ENCODE results near the gene GRIK4.
"Not testable (repeated sequence)": the region's sequence is repeated elsewhere in the genome, so short reads cannot be mapped to it uniquely, and the experiment has no call there.

The GRIK4 gene, protein sequence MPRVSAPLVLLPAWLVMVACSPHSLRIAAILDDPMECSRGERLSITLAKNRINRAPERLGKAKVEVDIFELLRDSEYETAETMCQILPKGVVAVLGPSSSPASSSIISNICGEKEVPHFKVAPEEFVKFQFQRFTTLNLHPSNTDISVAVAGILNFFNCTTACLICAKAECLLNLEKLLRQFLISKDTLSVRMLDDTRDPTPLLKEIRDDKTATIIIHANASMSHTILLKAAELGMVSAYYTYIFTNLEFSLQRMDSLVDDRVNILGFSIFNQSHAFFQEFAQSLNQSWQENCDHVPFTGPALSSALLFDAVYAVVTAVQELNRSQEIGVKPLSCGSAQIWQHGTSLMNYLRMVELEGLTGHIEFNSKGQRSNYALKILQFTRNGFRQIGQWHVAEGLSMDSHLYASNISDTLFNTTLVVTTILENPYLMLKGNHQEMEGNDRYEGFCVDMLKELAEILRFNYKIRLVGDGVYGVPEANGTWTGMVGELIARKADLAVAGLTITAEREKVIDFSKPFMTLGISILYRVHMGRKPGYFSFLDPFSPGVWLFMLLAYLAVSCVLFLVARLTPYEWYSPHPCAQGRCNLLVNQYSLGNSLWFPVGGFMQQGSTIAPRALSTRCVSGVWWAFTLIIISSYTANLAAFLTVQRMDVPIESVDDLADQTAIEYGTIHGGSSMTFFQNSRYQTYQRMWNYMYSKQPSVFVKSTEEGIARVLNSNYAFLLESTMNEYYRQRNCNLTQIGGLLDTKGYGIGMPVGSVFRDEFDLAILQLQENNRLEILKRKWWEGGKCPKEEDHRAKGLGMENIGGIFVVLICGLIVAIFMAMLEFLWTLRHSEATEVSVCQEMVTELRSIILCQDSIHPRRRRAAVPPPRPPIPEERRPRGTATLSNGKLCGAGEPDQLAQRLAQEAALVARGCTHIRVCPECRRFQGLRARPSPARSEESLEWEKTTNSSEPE

GRCh38 chr11:120511116-120511819 lies at the start of gene GRIK4:
Gene GRIK4, plus strand, starts transcription at chr11:120511748. Its CDS starts 148,571 bp downstream, at chr11:120660319.
- DNase-seq, result peak; percentile 72

GRCh38 chr11:120462825-120463224 lies 48.7 kb upstream of the GRIK4 start:
- no peak for DNase-seq

DNA sequence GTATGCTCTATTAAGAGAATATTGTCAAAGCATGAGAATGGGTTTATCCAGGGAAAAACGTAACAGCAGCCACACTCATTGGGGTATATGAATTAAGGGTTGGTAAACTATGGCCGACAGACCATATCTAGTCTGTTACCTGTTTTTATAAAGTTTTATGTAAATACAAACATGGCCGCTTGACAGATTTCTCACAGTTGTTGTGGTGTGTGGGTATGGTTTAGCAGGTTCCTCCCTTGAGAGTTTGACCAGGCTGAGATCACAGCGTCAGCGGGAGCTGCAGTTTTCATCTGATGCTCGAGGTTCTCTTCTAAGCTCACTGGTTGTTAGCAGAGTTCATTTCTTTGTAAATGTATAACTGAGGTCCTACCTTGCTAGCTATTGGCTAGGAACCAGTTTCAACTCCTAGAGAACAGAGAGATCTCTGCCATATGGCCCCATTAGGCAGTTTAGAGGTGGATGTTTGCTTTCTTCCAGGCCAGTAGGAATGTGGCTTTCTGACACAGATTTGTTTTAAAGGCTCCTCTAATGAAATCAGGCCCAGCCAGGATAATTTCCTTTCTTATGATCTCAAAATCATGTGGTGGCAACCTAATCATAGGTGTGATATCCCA lies 45.5 kb upstream of the GRIK4 start:
- DNase-seq, result no peak

DNA sequence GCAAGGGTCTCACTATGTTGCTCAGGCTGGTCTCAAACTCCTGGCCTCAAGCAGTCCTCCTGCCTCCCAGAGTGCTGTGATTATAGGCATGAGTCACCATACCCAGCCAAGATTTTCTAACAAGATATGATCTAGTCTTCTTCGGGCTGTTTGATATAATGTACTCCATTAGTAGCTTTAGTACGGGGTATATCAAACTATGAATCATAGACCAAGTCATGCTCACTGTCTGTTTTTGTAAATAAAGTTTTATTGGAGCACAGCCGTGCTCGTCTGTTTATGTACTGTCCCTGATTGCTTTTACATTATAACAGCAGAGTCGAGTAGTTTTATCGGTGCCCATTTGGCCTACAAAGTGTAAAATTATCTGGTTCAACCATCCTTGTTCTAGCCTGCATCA lies 43.9 kb upstream of the GRIK4 start:
- DNase-seq, result peak; percentile 74

GRCh38 chr11:120471131-120471530 lies 40.4 kb upstream of the GRIK4 start:
- DNase-seq, result peak; percentile 84

DNA sequence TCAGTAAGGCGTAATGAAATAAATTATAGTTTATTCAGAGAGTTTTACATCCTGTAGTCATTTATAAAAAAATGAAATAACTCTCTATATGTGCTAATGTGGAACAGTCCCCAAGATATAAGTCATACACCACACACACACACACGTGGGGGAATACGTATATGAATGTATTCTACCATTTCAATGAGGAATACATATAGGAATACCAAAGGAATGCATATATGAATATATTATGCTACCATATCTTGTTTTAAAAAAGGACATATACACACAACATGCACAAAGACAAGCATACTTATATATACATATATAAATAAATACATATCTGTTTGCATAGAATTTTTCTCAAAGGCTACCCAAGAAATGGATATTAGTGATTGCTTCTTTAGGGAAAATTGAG lies 39.6 kb upstream of the GRIK4 start:
- no peak for DNase-seq

- DNase-seq, result no peak
Observed at GRCh38 chr11:120473503-120473902, 38.0 kb upstream of the GRIK4 start.

DNA sequence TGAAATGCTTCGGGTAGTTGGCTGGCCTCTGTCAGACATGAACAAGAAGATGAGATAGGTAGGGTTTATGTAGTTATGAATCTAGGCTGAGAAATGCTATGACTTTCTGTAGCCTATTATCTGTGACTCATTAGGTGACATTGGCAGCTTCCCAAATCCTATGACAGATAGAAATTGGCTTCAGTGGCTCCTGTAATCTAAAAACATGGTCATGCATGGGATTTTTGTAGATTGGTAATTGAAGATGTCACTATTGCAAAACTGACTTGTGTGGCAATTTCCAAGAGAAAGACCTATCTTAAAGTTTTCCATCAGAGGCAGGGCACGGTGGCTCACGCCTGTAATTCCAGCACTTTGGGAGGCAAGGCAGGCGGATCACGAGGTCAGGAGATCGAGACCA lies 29.4 kb upstream of the GRIK4 start:
- peak; percentile 30 for DNase-seq

DNA sequence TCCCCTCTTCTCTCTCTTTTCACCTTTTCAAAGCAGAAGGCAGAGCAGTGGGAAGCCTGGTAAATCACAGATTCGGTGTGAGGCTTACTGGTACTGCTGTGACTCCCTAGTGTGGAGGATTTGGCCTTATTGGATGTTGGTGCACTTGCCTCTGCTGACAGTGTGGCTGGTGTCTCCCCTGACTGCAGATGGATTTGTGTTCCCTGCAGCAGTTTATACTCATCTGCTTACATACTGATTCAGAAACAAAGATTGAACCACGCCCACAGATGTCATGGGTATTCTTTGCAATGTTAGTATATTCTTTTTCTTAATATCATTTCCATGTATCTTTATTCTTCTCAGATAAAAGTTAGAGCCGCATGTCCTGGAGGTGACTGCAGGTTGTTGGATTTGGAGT lies 26.8 kb upstream of the GRIK4 start:
- DNase-seq, result no peak

DNA sequence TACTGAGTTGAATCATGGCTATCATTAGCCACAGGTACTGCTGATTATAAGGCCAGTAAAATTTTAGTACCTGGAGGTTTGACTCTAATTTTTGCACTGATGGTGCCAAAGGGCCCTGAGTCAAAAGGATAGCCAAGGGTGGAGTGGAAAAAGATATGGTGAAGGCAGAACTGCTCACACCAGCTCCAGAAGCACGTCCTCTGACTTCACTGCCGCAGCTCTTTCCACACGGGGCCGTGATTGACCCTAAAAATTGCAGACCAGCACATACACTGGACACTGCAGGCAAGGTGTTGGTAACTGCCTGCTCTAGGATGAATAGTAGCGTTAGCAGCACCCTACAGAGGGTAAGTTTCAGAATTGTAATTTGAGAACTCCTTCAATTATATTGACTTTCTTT lies 25.4 kb upstream of the GRIK4 start:
- no peak for DNase-seq

- no peak for DNase-seq
Observed at GRCh38 chr11:120489799-120490198, 21.7 kb upstream of the GRIK4 start.

GRCh38 chr11:120492486-120492885 lies 19.1 kb upstream of the GRIK4 start:
- DNase-seq, result no peak

GRCh38 chr11:120494595-120494994 lies 17.0 kb upstream of the GRIK4 start:
- no peak for DNase-seq

DNA sequence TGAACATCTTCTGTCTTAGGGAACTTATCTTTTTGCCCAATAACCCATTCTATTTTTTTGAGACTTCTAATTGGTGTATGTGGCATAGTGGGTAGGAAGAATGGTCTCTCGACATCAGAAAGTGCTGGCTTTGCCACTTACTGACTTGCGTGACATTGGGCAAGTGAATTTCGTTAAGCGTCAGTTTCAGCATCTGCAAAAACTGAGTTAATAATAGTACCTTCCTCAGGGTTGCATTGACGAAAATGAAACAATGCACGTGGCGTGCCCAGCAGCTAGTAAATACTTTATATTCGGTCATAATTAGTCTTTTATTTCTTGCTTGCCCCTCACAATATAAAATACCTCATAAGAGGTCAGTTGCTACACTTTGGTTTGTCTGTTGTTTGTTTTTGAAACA lies 12.5 kb upstream of the GRIK4 start:
- no peak for DNase-seq

- DNase-seq, result no peak
Observed at GRCh38 chr11:120499859-120500258, 11.7 kb upstream of the GRIK4 start.

GRCh38 chr11:120500414-120501071 lies 11.0 kb upstream of the GRIK4 start:
- DNase-seq, result no peak

DNA sequence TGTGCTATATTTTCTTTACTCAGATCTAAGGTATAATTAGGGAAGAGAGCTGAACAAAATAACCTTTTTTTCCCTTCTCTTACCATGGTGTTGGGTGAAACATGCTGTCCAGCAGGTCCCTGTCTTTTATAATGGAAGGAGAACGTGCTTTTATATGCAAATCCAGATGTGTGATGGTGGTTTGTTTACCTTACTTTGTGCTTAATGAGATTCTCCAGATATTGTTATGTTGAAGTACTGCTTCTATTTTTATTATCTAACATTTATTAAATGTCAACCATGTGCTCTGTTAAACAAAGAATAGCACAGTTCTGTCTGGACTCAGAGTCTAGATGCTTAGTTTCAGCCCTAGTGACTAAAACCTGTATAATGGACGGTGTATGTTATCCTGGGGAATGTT lies 10.1 kb upstream of the GRIK4 start:
- no peak for DNase-seq

GRCh38 chr11:120501976-120502755 lies 9.4 kb upstream of the GRIK4 start:
- peak; percentile 10 for DNase-seq

DNA sequence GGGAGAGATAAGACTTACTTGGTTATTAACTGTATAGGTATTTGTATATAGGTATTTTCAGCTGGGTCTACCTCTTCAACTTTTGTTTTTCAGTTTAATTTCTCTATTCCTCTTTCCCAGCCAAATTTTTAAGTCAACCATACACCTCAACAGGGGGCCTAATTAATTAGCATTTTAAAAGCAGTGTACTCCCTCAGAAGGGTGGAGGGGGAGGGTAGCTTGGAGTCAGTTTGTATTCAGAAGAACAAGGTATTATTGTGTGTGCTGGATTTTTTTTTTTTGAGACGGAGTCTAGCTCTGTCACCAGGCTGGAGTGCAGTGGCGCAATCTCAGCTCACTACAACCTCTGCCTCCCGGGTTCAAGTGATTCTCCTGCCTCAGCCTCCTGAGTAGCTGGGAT lies 8.0 kb upstream of the GRIK4 start:
- not testable (repeated sequence) for DNase-seq

- no peak for DNase-seq
Observed at GRCh38 chr11:120505801-120506425, 5.6 kb upstream of the GRIK4 start.
